ENCODE results near the gene GHR.
"Not testable (repeated sequence)": the region's sequence is repeated elsewhere in the genome, so short reads cannot be mapped to it uniquely, and the experiment has no call there.

Gene GHR

DNA sequence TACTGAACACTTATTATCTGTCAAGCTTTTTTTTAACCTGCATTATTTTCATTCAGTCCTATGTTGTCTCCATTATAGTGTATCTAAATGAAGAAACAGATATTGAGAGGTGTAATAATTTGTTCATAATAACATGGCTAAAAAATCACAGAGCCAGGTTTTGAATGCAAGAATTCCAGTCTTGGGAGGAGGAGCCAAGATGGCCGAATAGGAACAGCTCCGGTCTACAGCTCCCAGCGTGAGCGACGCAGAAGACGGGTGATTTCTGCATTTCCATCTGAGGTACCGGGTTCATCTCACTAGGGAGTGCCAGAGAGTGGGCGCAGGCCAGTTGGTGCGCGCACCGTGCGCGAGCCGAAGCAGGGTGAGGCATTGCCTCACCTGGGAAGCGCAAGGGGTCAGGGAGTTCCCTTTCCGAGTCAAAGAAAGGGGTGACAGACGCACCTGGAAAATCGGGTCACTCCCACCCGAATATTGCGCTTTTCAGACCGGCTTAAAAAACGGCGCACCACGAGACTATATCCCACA, 311.4 kb downstream of the GHR start:
- H3K27me3 ChIP-seq (replicated peaks in 2 of 5; ENCODE audit: control insufficient read depth in 4 of 5, insufficient read depth in 5 of 5, low read length in 4 of 5); DNase-seq; POLR2A ChIA-PET; H3K4me1 ChIP-seq (ENCODE audit: control extremely low read depth in 1 of 4, control insufficient read depth in 4 of 4, insufficient read depth in 4 of 4, low read length in 3 of 4); CTCF ChIA-PET; H3K27ac ChIP-seq (ENCODE audit: insufficient read depth in 1 of 2, low read depth in 1 of 2, low read length in 2 of 2, poor library complexity in 1 of 2, severe bottlenecking in 2 of 2); H3K4me3 ChIP-seq (ENCODE audit: control insufficient read depth in 1 of 7, extremely low read depth in 1 of 7, insufficient read depth in 4 of 7, low read depth in 2 of 7, low read length in 6 of 7); H3K9me3 ChIP-seq (ENCODE audit: control extremely low read depth in 1 of 5, control insufficient read depth in 4 of 5, insufficient read depth in 2 of 5, low read depth in 1 of 5, low read length in 4 of 5); H3K36me3 ChIP-seq (ENCODE audit: control insufficient read depth in 4 of 4, insufficient read depth in 4 of 4, low read length in 3 of 4): not testable (repeated sequence)
- 100% methylated on average over 1 of the region's 24 CpGs for WGBS (ENCODE audit: insufficient coverage)

DNA sequence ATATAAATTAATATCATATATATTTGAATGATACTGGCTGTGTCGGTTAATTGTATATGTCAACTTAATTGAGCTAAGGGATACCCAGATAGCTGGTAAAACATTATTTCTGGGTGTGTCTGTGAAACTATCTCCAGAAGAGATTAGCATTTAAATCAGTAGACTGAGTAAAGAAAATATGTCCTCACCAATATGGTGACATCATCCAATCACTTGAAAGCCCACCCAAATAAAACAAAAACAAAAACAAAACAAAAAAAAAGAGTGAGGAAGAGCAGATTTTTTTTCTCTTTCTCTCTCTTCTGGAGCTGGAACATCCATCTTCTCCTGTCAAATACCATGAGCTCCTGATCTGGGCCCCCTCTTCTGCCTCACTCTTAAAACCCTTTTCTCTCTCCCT, 317.7 kb downstream of the GHR start:
- Histone ChIP-seq H3K36me3 (ENCODE audit: control insufficient read depth in 4 of 4, insufficient read depth in 4 of 4, low read length in 3 of 4) (no peaks in the 10 kb centered on the region), H3K27ac (ENCODE audit: insufficient read depth in 1 of 2, low read depth in 1 of 2, low read length in 2 of 2, poor library complexity in 1 of 2, severe bottlenecking in 2 of 2) (no peak overlapping the region), H3K4me3 (ENCODE audit: control insufficient read depth in 1 of 7, extremely low read depth in 1 of 7, insufficient read depth in 4 of 7, low read depth in 2 of 7, low read length in 6 of 7) (no peak overlapping the region), H3K9me3 (ENCODE audit: control extremely low read depth in 1 of 5, control insufficient read depth in 4 of 5, insufficient read depth in 2 of 5, low read depth in 1 of 5, low read length in 4 of 5) (no peaks in the 10 kb centered on the region), H3K27me3 (replicated peaks in 2 of 5; ENCODE audit: control insufficient read depth in 4 of 5, insufficient read depth in 5 of 5, low read length in 4 of 5) (no peaks in the 10 kb centered on the region), H3K4me1 (ENCODE audit: control extremely low read depth in 1 of 4, control insufficient read depth in 4 of 4, insufficient read depth in 4 of 4, low read length in 3 of 4) (no peaks in the 10 kb centered on the region)
- POLR2A ChIA-PET: interaction anchor here (0.6 kb wide), 1 partner anchor 30 kb away, joined by 3 read pairs; no protein-coding TSS in a partner anchor
- no peak for DNase-seq
- WGBS (ENCODE audit: insufficient coverage): no CpG with 5 or more reads among the region's 1 CpG
- CTCF ChIA-PET: interaction anchor here (0.8 kb wide), 1 partner anchor 227 kb away, joined by 3 read pairs; no protein-coding TSS in a partner anchor

DNA sequence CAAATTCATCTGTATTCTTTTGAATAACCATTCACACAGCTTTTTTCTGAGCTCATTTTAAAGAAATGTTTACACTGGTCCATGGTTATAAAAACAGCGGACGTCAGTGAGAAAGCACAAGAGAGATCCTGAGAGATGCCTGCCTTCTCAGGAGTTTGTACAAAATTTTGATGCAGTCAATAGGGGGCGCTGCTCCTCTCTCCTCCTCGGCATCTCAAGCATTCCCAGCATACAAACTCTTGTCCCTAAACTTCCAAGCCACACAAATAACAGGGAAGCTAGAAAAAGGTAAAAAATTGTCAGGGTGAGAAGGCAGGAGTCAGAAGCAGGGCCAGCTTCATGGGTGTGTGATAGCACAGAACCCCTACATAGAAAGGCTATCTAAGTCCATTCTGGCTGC, 322.2 kb downstream of the GHR start:
- POLR2A ChIA-PET: no interaction called here
- no peaks in the 10 kb centered on the region for H3K36me3 ChIP-seq (ENCODE audit: control insufficient read depth in 4 of 4, insufficient read depth in 4 of 4, low read length in 3 of 4)
- no peak overlapping the region for H3K4me3 ChIP-seq (ENCODE audit: control insufficient read depth in 1 of 7, extremely low read depth in 1 of 7, insufficient read depth in 4 of 7, low read depth in 2 of 7, low read length in 6 of 7)
- no peaks in the 10 kb centered on the region for H3K9me3 ChIP-seq (ENCODE audit: control extremely low read depth in 1 of 5, control insufficient read depth in 4 of 5, insufficient read depth in 2 of 5, low read depth in 1 of 5, low read length in 4 of 5)
- H3K4me1 ChIP-seq (ENCODE audit: control extremely low read depth in 1 of 4, control insufficient read depth in 4 of 4, insufficient read depth in 4 of 4, low read length in 3 of 4): no peaks in the 10 kb centered on the region
- no peaks in the 10 kb centered on the region for H3K27me3 ChIP-seq (replicated peaks in 2 of 5; ENCODE audit: control insufficient read depth in 4 of 5, insufficient read depth in 5 of 5, low read length in 4 of 5)
- H3K27ac ChIP-seq (ENCODE audit: insufficient read depth in 1 of 2, low read depth in 1 of 2, low read length in 2 of 2, poor library complexity in 1 of 2, severe bottlenecking in 2 of 2): no peak overlapping the region
- 45% methylated on average over 2 of the region's 4 CpGs for WGBS (ENCODE audit: insufficient coverage)
- no peak for DNase-seq
- CTCF ChIA-PET: interaction anchor here (0.8 to 1.8 kb wide), 5 partner anchors 9 to 167 kb away, joined by 3 to 5 read pairs (median 4); no protein-coding TSS in a partner anchor

DNA sequence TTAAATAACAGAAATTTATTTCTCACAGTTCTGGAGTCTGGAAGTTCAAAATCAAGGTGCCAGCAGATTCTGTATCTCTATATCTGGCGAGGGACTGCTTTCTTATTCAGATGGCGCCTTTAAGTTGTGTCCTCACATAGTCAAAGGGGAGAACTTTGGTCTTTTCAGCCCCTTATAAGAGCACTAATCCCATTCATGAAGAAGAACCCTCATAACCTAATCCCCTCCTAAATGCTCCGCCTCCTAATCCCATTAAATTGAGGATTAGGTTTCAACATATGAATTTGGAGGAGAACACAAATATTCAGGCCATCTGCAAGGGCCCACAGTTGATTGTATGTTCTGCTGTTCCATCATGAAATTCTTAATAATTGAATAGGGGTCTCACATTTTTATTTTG, 322.6 kb downstream of the GHR start:
- POLR2A ChIA-PET: no interaction called here
- DNase-seq: no peak
- CTCF ChIA-PET: interaction anchor here (0.8 to 1.8 kb wide), 5 partner anchors 8 to 167 kb away, joined by 3 to 5 read pairs (median 4); no protein-coding TSS in a partner anchor
- Histone ChIP-seq H3K4me1 (ENCODE audit: control extremely low read depth in 1 of 4, control insufficient read depth in 4 of 4, insufficient read depth in 4 of 4, low read length in 3 of 4) (no peaks in the 10 kb centered on the region), H3K4me3 (ENCODE audit: control insufficient read depth in 1 of 7, extremely low read depth in 1 of 7, insufficient read depth in 4 of 7, low read depth in 2 of 7, low read length in 6 of 7) (no peak overlapping the region), H3K36me3 (ENCODE audit: control insufficient read depth in 4 of 4, insufficient read depth in 4 of 4, low read length in 3 of 4) (no peaks in the 10 kb centered on the region), H3K27me3 (replicated peaks in 2 of 5; ENCODE audit: control insufficient read depth in 4 of 5, insufficient read depth in 5 of 5, low read length in 4 of 5) (no peaks in the 10 kb centered on the region), H3K27ac (ENCODE audit: insufficient read depth in 1 of 2, low read depth in 1 of 2, low read length in 2 of 2, poor library complexity in 1 of 2, severe bottlenecking in 2 of 2) (no peak overlapping the region), H3K9me3 (ENCODE audit: control extremely low read depth in 1 of 5, control insufficient read depth in 4 of 5, insufficient read depth in 2 of 5, low read depth in 1 of 5, low read length in 4 of 5) (no peaks in the 10 kb centered on the region)
- WGBS (ENCODE audit: insufficient coverage): 100% methylated on average over 2 of the region's 3 CpGs

DNA sequence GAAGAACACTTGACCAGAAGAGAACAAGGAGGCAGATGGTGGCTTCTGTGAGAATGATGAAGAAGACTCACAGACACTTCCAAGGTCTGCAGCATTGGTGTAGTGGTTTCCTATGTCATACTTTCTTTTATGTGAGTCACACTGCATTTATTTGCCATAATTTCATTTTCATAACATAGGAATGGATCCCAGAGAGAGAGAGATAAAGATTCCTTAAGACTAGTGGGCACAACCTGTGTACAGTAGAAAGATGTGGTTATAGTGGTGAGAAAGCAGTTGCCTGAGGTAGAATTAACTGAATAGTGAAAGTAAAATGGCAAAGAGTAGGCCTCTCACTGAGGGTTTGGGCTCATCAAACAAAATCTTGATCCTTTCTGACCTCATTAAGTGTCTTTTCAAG, 325.8 kb downstream of the GHR start:
- no peak overlapping the region for H3K4me3 ChIP-seq (ENCODE audit: control insufficient read depth in 1 of 7, extremely low read depth in 1 of 7, insufficient read depth in 4 of 7, low read depth in 2 of 7, low read length in 6 of 7)
- no peaks in the 10 kb centered on the region for H3K27me3 ChIP-seq (replicated peaks in 2 of 5; ENCODE audit: control insufficient read depth in 4 of 5, insufficient read depth in 5 of 5, low read length in 4 of 5)
- POLR2A ChIA-PET: no interaction called here
- H3K36me3 ChIP-seq (ENCODE audit: control insufficient read depth in 4 of 4, insufficient read depth in 4 of 4, low read length in 3 of 4): no peaks in the 10 kb centered on the region
- no peaks in the 10 kb centered on the region for H3K4me1 ChIP-seq (ENCODE audit: control extremely low read depth in 1 of 4, control insufficient read depth in 4 of 4, insufficient read depth in 4 of 4, low read length in 3 of 4)
- H3K9me3 ChIP-seq (ENCODE audit: control extremely low read depth in 1 of 5, control insufficient read depth in 4 of 5, insufficient read depth in 2 of 5, low read depth in 1 of 5, low read length in 4 of 5): no peaks in the 10 kb centered on the region
- peak in 2 of 3 donors; percentile 40 to 47 for DNase-seq
- CTCF ChIA-PET: no interaction called here
- no peak overlapping the region for H3K27ac ChIP-seq (ENCODE audit: insufficient read depth in 1 of 2, low read depth in 1 of 2, low read length in 2 of 2, poor library complexity in 1 of 2, severe bottlenecking in 2 of 2)

DNA sequence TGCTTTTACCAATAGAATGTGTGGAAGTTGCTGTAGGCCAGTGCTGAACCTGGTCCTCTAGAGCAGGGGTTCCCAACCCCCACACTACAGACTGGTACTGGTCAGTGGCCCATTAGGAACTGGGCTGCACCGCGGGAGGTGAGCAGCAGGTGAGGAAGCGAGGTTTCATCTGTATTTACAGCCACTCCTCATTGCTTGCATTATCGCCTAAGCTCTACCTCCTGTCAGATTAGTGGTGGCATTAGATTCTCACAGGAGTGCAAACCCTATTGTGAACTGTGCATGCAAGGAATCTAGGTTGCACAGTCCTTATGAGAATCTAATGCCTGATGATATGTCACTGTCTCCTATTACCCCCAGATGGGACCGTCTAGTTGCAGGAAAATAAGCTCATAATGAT, 327.3 kb downstream of the GHR start:
- no peaks in the 10 kb centered on the region for H3K27me3 ChIP-seq (replicated peaks in 2 of 5; ENCODE audit: control insufficient read depth in 4 of 5, insufficient read depth in 5 of 5, low read length in 4 of 5)
- no peaks in the 10 kb centered on the region for H3K4me1 ChIP-seq (ENCODE audit: control extremely low read depth in 1 of 4, control insufficient read depth in 4 of 4, insufficient read depth in 4 of 4, low read length in 3 of 4)
- H3K4me3 ChIP-seq (ENCODE audit: control insufficient read depth in 1 of 7, extremely low read depth in 1 of 7, insufficient read depth in 4 of 7, low read depth in 2 of 7, low read length in 6 of 7): no peak overlapping the region
- no peaks in the 10 kb centered on the region for H3K9me3 ChIP-seq (ENCODE audit: control extremely low read depth in 1 of 5, control insufficient read depth in 4 of 5, insufficient read depth in 2 of 5, low read depth in 1 of 5, low read length in 4 of 5)
- 95% methylated on average over 3 of the region's 5 CpGs for WGBS (ENCODE audit: insufficient coverage)
- no peaks in the 10 kb centered on the region for H3K36me3 ChIP-seq (ENCODE audit: control insufficient read depth in 4 of 4, insufficient read depth in 4 of 4, low read length in 3 of 4)
- DNase-seq: no peak
- CTCF ChIA-PET: interaction anchor here (1.7 kb wide), 1 partner anchor 9 kb away, joined by 5 read pairs; no protein-coding TSS in a partner anchor
- POLR2A ChIA-PET: no interaction called here
- no peak overlapping the region for H3K27ac ChIP-seq (ENCODE audit: insufficient read depth in 1 of 2, low read depth in 1 of 2, low read length in 2 of 2, poor library complexity in 1 of 2, severe bottlenecking in 2 of 2)

DNA sequence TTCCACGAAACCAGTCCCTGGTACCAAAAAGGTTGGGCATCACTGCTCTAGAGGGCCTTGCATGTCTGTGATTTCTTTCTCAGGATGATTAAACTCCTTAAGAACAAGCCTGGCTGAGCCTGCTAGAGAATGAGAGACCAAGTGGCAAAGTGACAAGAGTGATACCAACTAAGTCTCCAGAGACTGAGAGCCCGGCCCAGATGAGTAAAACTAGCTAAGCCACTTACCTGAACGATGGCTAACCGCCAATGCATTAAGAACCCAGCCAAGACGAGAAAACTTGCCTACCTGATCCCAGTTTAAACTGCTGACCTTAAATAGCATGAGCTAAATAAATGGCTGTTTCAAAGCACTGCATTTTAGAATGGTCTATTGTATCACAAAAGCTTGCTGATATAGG, 327.8 kb downstream of the GHR start:
- 100% methylated on average over 2 of the region's 5 CpGs for WGBS (ENCODE audit: insufficient coverage)
- Histone ChIP-seq H3K36me3 (ENCODE audit: control insufficient read depth in 4 of 4, insufficient read depth in 4 of 4, low read length in 3 of 4) (no peaks in the 10 kb centered on the region), H3K4me3 (ENCODE audit: control insufficient read depth in 1 of 7, extremely low read depth in 1 of 7, insufficient read depth in 4 of 7, low read depth in 2 of 7, low read length in 6 of 7) (no peak overlapping the region), H3K4me1 (ENCODE audit: control extremely low read depth in 1 of 4, control insufficient read depth in 4 of 4, insufficient read depth in 4 of 4, low read length in 3 of 4) (no peaks in the 10 kb centered on the region), H3K27ac (ENCODE audit: insufficient read depth in 1 of 2, low read depth in 1 of 2, low read length in 2 of 2, poor library complexity in 1 of 2, severe bottlenecking in 2 of 2) (no peak overlapping the region), H3K27me3 (replicated peaks in 2 of 5; ENCODE audit: control insufficient read depth in 4 of 5, insufficient read depth in 5 of 5, low read length in 4 of 5) (no peaks in the 10 kb centered on the region), H3K9me3 (ENCODE audit: control extremely low read depth in 1 of 5, control insufficient read depth in 4 of 5, insufficient read depth in 2 of 5, low read depth in 1 of 5, low read length in 4 of 5) (no peaks in the 10 kb centered on the region)
- DNase-seq: no peak
- ChIA-PET POLR2A (no interaction called here), CTCF (interaction anchor here (1.7 kb wide), 1 partner anchor 9 kb away, joined by 5 read pairs; no protein-coding TSS in a partner anchor)
